Measurements from ENCODE around the gene SCG2. TPM values are rescaled to one million over a fixed set of nuclear protein-coding genes. Genes with fewer than 3 reads are reported as not detected.

Gene SCG2
- total RNA-seq, 1 experiment from 2014 or later, result not detected

- Histone ChIP-seq H4K20me1 (ENCODE audit: insufficient read depth, low read depth, low read length) (no peaks in the 10 kb centered on the region), H3K27ac (ENCODE audit: low read length) (no peak overlapping the region), H3K4me2 (ENCODE audit: low read depth, low read length, poor library complexity, severe bottlenecking) (no peak overlapping the region), H3K4me3 (ENCODE audit: low read length) (no peak overlapping the region), H3K9me2 (replicated peaks; ENCODE audit: insufficient read depth, low read length) (no peaks in the 10 kb centered on the region), H3K27me3 (ENCODE audit: low read length) (no peaks in the 10 kb centered on the region), H3K9ac (ENCODE audit: low read length) (no peak overlapping the region), H3K79me2 (ENCODE audit: low read length) (no peaks in the 10 kb centered on the region), H3K36me3 (ENCODE audit: insufficient read depth, low read length) (no peaks in the 10 kb centered on the region), H2AFZ (ENCODE audit: low read length) (no peak overlapping the region), H3K4me1 (ENCODE audit: low read length) (no peaks in the 10 kb centered on the region), H3K9me3 (ENCODE audit: low read length) (no peaks in the 10 kb centered on the region)
- no peak for DNase-seq
These were observed 32.9 kb upstream of the SCG2 start for GRCh38 chr2:223635080-223635479.

GRCh38 chr2:223634238-223634637 is 32.1 kb upstream of the SCG2 start:
- H3K79me2 ChIP-seq (ENCODE audit: low read length), result no peaks in the 10 kb centered on the region
- H3K9me3 ChIP-seq (ENCODE audit: low read length), result no peaks in the 10 kb centered on the region
- H3K4me2 ChIP-seq (ENCODE audit: low read depth, low read length, poor library complexity, severe bottlenecking), result no peak overlapping the region
- H3K27ac ChIP-seq (ENCODE audit: low read length), result no peak overlapping the region
- no peaks in the 10 kb centered on the region for H3K4me1 ChIP-seq (ENCODE audit: low read length)
- no peaks in the 10 kb centered on the region for H3K9me2 ChIP-seq (replicated peaks; ENCODE audit: insufficient read depth, low read length)
- no peak overlapping the region for H2AFZ ChIP-seq (ENCODE audit: low read length)
- H3K27me3 ChIP-seq (ENCODE audit: low read length), result no peaks in the 10 kb centered on the region
- no peak overlapping the region for H3K9ac ChIP-seq (ENCODE audit: low read length)
- H3K4me3 ChIP-seq (ENCODE audit: low read length), result no peak overlapping the region
- H4K20me1 ChIP-seq (ENCODE audit: insufficient read depth, low read depth, low read length), result no peaks in the 10 kb centered on the region
- H3K36me3 ChIP-seq (ENCODE audit: insufficient read depth, low read length), result no peaks in the 10 kb centered on the region
- DNase-seq, result no peak

- Histone ChIP-seq H3K9me3 (ENCODE audit: low read length) (no peaks in the 10 kb centered on the region), H3K79me2 (ENCODE audit: low read length) (no peaks in the 10 kb centered on the region), H3K27ac (ENCODE audit: low read length) (no peak overlapping the region), H3K36me3 (ENCODE audit: insufficient read depth, low read length) (no peaks in the 10 kb centered on the region), H3K4me1 (ENCODE audit: low read length) (no peaks in the 10 kb centered on the region), H3K4me2 (ENCODE audit: low read depth, low read length, poor library complexity, severe bottlenecking) (no peak overlapping the region), H3K9ac (ENCODE audit: low read length) (no peak overlapping the region), H4K20me1 (ENCODE audit: insufficient read depth, low read depth, low read length) (no peaks in the 10 kb centered on the region), H3K27me3 (ENCODE audit: low read length) (no peaks in the 10 kb centered on the region), H3K4me3 (ENCODE audit: low read length) (no peak overlapping the region), H2AFZ (ENCODE audit: low read length) (no peak overlapping the region), H3K9me2 (replicated peaks; ENCODE audit: insufficient read depth, low read length) (no peaks in the 10 kb centered on the region)
- no peak for DNase-seq
These were observed 31.5 kb upstream of the SCG2 start for GRCh38 chr2:223633656-223634055.

GRCh38 chr2:223632826-223633225 is 30.7 kb upstream of the SCG2 start:
- no peak for DNase-seq
- Histone ChIP-seq H3K4me1 (ENCODE audit: low read length) (no peaks in the 10 kb centered on the region), H3K9me3 (ENCODE audit: low read length) (no peaks in the 10 kb centered on the region), H3K36me3 (ENCODE audit: insufficient read depth, low read length) (no peaks in the 10 kb centered on the region), H3K4me2 (ENCODE audit: low read depth, low read length, poor library complexity, severe bottlenecking) (no peak overlapping the region), H3K27ac (ENCODE audit: low read length) (no peak overlapping the region), H3K4me3 (ENCODE audit: low read length) (no peak overlapping the region), H3K79me2 (ENCODE audit: low read length) (no peaks in the 10 kb centered on the region), H3K9me2 (replicated peaks; ENCODE audit: insufficient read depth, low read length) (no peaks in the 10 kb centered on the region), H3K27me3 (ENCODE audit: low read length) (no peaks in the 10 kb centered on the region), H2AFZ (ENCODE audit: low read length) (no peak overlapping the region), H4K20me1 (ENCODE audit: insufficient read depth, low read depth, low read length) (no peaks in the 10 kb centered on the region), H3K9ac (ENCODE audit: low read length) (no peak overlapping the region)

- no peaks in the 10 kb centered on the region for H3K79me2 ChIP-seq (ENCODE audit: low read length)
- no peaks in the 10 kb centered on the region for H3K4me1 ChIP-seq (ENCODE audit: low read length)
- no peak overlapping the region for H3K4me2 ChIP-seq (ENCODE audit: low read depth, low read length, poor library complexity, severe bottlenecking)
- H2AFZ ChIP-seq (ENCODE audit: low read length), result no peak overlapping the region
- H3K9ac ChIP-seq (ENCODE audit: low read length), result no peak overlapping the region
- H3K9me3 ChIP-seq (ENCODE audit: low read length), result no peaks in the 10 kb centered on the region
- H3K9me2 ChIP-seq (replicated peaks; ENCODE audit: insufficient read depth, low read length), result no peaks in the 10 kb centered on the region
- DNase-seq, result no peak
- H3K27me3 ChIP-seq (ENCODE audit: low read length), result no peaks in the 10 kb centered on the region; the same call in 1 of the 2 replicates
- no peaks in the 10 kb centered on the region for H4K20me1 ChIP-seq (ENCODE audit: insufficient read depth, low read depth, low read length)
- no peak overlapping the region for H3K4me3 ChIP-seq (ENCODE audit: low read length)
- H3K36me3 ChIP-seq (ENCODE audit: insufficient read depth, low read length), result no peaks in the 10 kb centered on the region
- H3K27ac ChIP-seq (ENCODE audit: low read length), result no peak overlapping the region
These were observed 24.6 kb upstream of the SCG2 start for GRCh38 chr2:223626716-223627115.

- no peak for DNase-seq
- Histone ChIP-seq H3K4me2 (ENCODE audit: low read depth, low read length, poor library complexity, severe bottlenecking) (no peak overlapping the region), H3K9ac (ENCODE audit: low read length) (no peak overlapping the region), H2AFZ (ENCODE audit: low read length) (no peak overlapping the region), H3K79me2 (ENCODE audit: low read length) (no peaks in the 10 kb centered on the region), H3K27me3 (ENCODE audit: low read length) (no peaks in the 10 kb centered on the region; the same call in 1 of the 2 replicates), H3K4me3 (ENCODE audit: low read length) (no peak overlapping the region), H4K20me1 (ENCODE audit: insufficient read depth, low read depth, low read length) (no peaks in the 10 kb centered on the region), H3K27ac (ENCODE audit: low read length) (no peak overlapping the region), H3K9me2 (replicated peaks; ENCODE audit: insufficient read depth, low read length) (no peaks in the 10 kb centered on the region), H3K36me3 (ENCODE audit: insufficient read depth, low read length) (no peaks in the 10 kb centered on the region), H3K9me3 (ENCODE audit: low read length) (no peaks in the 10 kb centered on the region), H3K4me1 (ENCODE audit: low read length) (no peaks in the 10 kb centered on the region)
These were observed 23.5 kb upstream of the SCG2 start for GRCh38 chr2:223625652-223626051.

GRCh38 chr2:223621901-223622300 is 19.7 kb upstream of the SCG2 start:
- no peaks in the 10 kb centered on the region for H3K79me2 ChIP-seq (ENCODE audit: low read length)
- no peak for DNase-seq
- no peaks in the 10 kb centered on the region for H4K20me1 ChIP-seq (ENCODE audit: insufficient read depth, low read depth, low read length)
- H3K9me2 ChIP-seq (replicated peaks; ENCODE audit: insufficient read depth, low read length), result no peaks in the 10 kb centered on the region
- H3K27me3 ChIP-seq (ENCODE audit: low read length), result no peaks in the 10 kb centered on the region; the same call in 1 of the 2 replicates
- no peaks in the 10 kb centered on the region for H3K9me3 ChIP-seq (ENCODE audit: low read length)
- H2AFZ ChIP-seq (ENCODE audit: low read length), result no peak overlapping the region
- H3K4me3 ChIP-seq (ENCODE audit: low read length), result no peak overlapping the region
- H3K36me3 ChIP-seq (ENCODE audit: insufficient read depth, low read length), result no peaks in the 10 kb centered on the region
- H3K27ac ChIP-seq (ENCODE audit: low read length), result no peak overlapping the region
- H3K4me1 ChIP-seq (ENCODE audit: low read length), result no peaks in the 10 kb centered on the region
- H3K9ac ChIP-seq (ENCODE audit: low read length), result no peak overlapping the region
- H3K4me2 ChIP-seq (ENCODE audit: low read depth, low read length, poor library complexity, severe bottlenecking), result no peak overlapping the region

- no peaks in the 10 kb centered on the region for H3K79me2 ChIP-seq (ENCODE audit: low read length)
- H3K36me3 ChIP-seq (ENCODE audit: insufficient read depth, low read length), result no peaks in the 10 kb centered on the region
- no peaks in the 10 kb centered on the region; the same call in 1 of the 2 replicates for H3K27me3 ChIP-seq (ENCODE audit: low read length)
These were observed 17.4 kb upstream of the SCG2 start for GRCh38 chr2:223619486-223620129.

More at GRCh38 chr2:223619486-223620129, 17.4 kb upstream of the SCG2 start:
- no peak overlapping the region for H2AFZ ChIP-seq (ENCODE audit: low read length)
- H3K9me2 ChIP-seq (replicated peaks; ENCODE audit: insufficient read depth, low read length), result no peaks in the 10 kb centered on the region
- H3K9me3 ChIP-seq (ENCODE audit: low read length), result no peaks in the 10 kb centered on the region
- no peak overlapping the region for H3K27ac ChIP-seq (ENCODE audit: low read length)
- no peak overlapping the region for H3K4me2 ChIP-seq (ENCODE audit: low read depth, low read length, poor library complexity, severe bottlenecking)
- H3K9ac ChIP-seq (ENCODE audit: low read length), result no peak overlapping the region
- no peaks in the 10 kb centered on the region for H3K4me1 ChIP-seq (ENCODE audit: low read length)
- no peak for DNase-seq
- H4K20me1 ChIP-seq (ENCODE audit: insufficient read depth, low read depth, low read length), result no peaks in the 10 kb centered on the region
- H3K4me3 ChIP-seq (ENCODE audit: low read length), result no peak overlapping the region

Measured in Karpas-422 (cell line).